Panc1 (cell line): ENCODE results near the gene TMEM14B. TPM values are rescaled to one million over a fixed set of nuclear protein-coding genes. Genes with fewer than 3 reads are reported as not detected.
A peak's percentile ranks its signal among the peaks of the same experiment; 100 is the strongest.

ENCODE experiments used
- ATAC-seq: fragments of 200-7000 bp; cut with Tn5 transposase; 2 replicates; pipeline ENCODE4 v1.9.1; 2020; ENCODE audit warnings: mild to moderate bottlenecking, moderate library complexity
- BruUV-seq: library from RNA; stranded (reverse); fragments of 400-500 nt; replicated peaks from 2 replicates; lab custom pipeline; 2021; lab: Mats Ljungman, UMichigan
- CTCF ChIA-PET: fragments of 300-600 bp; sonication (Branson Sonifier 250); formaldehyde crosslinking; loops from one replicate; lab custom pipeline; 2022; ENCODE audit warnings: antibody characterized with exemption; lab: Charles Lee
- POLR2A ChIA-PET: fragments of 300-600 bp; sonication (Branson Sonifier 250); formaldehyde crosslinking; loops from one replicate; lab custom pipeline; 2022; ENCODE audit warnings: antibody characterized with exemption; lab: Charles Lee
- DNase-seq: peaks from one replicate; pipeline ENCODE4 v3.0.0-alpha.2; 2010; ENCODE audit warnings: low read depth, low spot score
- H3K27ac ChIP-seq: 2 replicates; pipeline ENCODE4 v1.5.1; 2011; ENCODE audit warnings: mild to moderate bottlenecking, low read length, inconsistent platforms
- H3K27me3 ChIP-seq: fragments of 200-500 bp; sonication (Bioruptor generic); 2 replicates; pipeline ENCODE4 v1.6.0; 2014; ENCODE audit warnings: low read length, inconsistent platforms; ENCODE audit not compliant: control insufficient read depth, insufficient read depth
- H3K36me3 ChIP-seq: fragments of 200-500 bp; sonication (Bioruptor generic); 2 replicates; pipeline ENCODE4 v1.5.1; 2014; ENCODE audit warnings: inconsistent platforms, mild to moderate bottlenecking, low read length, moderate library complexity; ENCODE audit not compliant: control insufficient read depth, insufficient read depth
- H3K4me1 ChIP-seq: 2 replicates; pipeline ENCODE4 v1.5.1; 2011; ENCODE audit warnings: inconsistent platforms, mild to moderate bottlenecking, low read length, moderate library complexity; ENCODE audit not compliant: control insufficient read depth, insufficient read depth
- H3K4me3 ChIP-seq, 2 experiments: 2 replicates each; pipeline ENCODE4 v1.5.1; 2011 to 2012; ENCODE audit warnings: low read depth in 2 of 2, low read length in 2 of 2, mild to moderate bottlenecking in 2 of 2, inconsistent platforms in 1 of 2, moderate library complexity in 1 of 2
- H3K9me3 ChIP-seq: fragments of 200-500 bp; sonication (Bioruptor generic); 2 replicates; pipeline ENCODE4 v1.5.1; 2014; ENCODE audit warnings: low read depth, mild to moderate bottlenecking, inconsistent platforms, low read length, moderate library complexity; ENCODE audit not compliant: control insufficient read depth, insufficient read depth
- POLR2AphosphoS5 ChIP-seq: IDR thresholded peaks from 2 replicates; pipeline ENCODE4 v1.6.1; 2012; ENCODE audit warnings: mild to moderate bottlenecking, low read depth, low read length, moderate library complexity
- SIN3A ChIP-seq: IDR thresholded peaks from 2 replicates; pipeline ENCODE4 v1.6.1; 2012; ENCODE audit warnings: low read depth, mild to moderate bottlenecking, low read length, moderate library complexity, borderline replicate concordance; ENCODE audit not compliant: insufficient read depth
- TCF7L2 ChIP-seq: IDR thresholded peaks from 2 replicates; pipeline ENCODE4 v1.6.1; 2011; ENCODE audit warnings: mild to moderate bottlenecking, low read depth, low read length, inconsistent platforms
- in situ Hi-C: cut with HindIII; loops from 2 replicates; pipeline ENCODE4 v1.10.0; 2016; ENCODE audit warnings: low sequenced_read_pairs, low pct_unique_long_range_greater_than_20kb
- intact Hi-C: fragments of 100-400 bp; cut with micrococcal nuclease; formaldehyde crosslinking; loops from one replicate; pipeline ENCODE4 v1.10.0; 2022; ENCODE audit not compliant: unreplicated experiment
- total RNA-seq: library from RNA; stranded (reverse); gene quantifications from one replicate; pipeline ENCODE4 v1.2.1, GENCODE V29; 2021; ENCODE audit not compliant: unreplicated experiment
- TF ChIP-seq, protein P1 (sequence below): fragments of 450-650 bp; IDR thresholded peaks from 2 replicates; pipeline ENCODE4 v1.5.1; 2017; ENCODE audit warnings: mild to moderate bottlenecking
- TF ChIP-seq, protein P2 (sequence below), 2 experiments: IDR thresholded peaks; 2 replicates each; pipeline ENCODE4 v1.6.1; 2011 to 2012; ENCODE audit warnings: low read depth in 2 of 2, control low read depth in 1 of 2, low read length in 1 of 2, mild to moderate bottlenecking in 1 of 2, moderate library complexity in 1 of 2; ENCODE audit not compliant: insufficient read depth in 1 of 2

Gene TMEM14B
- total RNA-seq, 1 experiment from 2014 or later, result 180 TPM

DNA sequence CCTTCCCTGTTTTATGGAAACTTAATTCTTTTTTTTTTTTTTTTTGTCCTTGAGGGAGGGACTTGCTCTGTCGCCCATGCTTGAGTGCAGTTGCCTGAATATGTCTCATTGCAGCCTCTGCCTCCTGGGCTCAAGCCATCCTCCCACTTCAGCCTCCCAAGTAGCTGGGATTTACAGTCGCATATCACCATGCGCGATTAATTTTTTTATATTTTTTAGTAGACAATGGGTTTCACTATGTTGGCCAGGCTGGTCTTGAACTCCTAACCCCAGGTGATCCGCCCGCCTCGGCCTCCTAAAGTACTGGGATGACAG, 24.1 kb upstream of the TMEM14B start:
- H3K4me1 ChIP-seq, result peaks cover 18% of the 10 kb centered on the region
- peak overlapping the region; percentile 77 to 91 for H3K4me3 ChIP-seq
- H3K27me3 ChIP-seq, result no peaks in the 10 kb centered on the region
- TF ChIP-seq, protein P1, sequence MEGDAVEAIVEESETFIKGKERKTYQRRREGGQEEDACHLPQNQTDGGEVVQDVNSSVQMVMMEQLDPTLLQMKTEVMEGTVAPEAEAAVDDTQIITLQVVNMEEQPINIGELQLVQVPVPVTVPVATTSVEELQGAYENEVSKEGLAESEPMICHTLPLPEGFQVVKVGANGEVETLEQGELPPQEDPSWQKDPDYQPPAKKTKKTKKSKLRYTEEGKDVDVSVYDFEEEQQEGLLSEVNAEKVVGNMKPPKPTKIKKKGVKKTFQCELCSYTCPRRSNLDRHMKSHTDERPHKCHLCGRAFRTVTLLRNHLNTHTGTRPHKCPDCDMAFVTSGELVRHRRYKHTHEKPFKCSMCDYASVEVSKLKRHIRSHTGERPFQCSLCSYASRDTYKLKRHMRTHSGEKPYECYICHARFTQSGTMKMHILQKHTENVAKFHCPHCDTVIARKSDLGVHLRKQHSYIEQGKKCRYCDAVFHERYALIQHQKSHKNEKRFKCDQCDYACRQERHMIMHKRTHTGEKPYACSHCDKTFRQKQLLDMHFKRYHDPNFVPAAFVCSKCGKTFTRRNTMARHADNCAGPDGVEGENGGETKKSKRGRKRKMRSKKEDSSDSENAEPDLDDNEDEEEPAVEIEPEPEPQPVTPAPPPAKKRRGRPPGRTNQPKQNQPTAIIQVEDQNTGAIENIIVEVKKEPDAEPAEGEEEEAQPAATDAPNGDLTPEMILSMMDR, result no peak
- TF ChIP-seq, protein P2, sequence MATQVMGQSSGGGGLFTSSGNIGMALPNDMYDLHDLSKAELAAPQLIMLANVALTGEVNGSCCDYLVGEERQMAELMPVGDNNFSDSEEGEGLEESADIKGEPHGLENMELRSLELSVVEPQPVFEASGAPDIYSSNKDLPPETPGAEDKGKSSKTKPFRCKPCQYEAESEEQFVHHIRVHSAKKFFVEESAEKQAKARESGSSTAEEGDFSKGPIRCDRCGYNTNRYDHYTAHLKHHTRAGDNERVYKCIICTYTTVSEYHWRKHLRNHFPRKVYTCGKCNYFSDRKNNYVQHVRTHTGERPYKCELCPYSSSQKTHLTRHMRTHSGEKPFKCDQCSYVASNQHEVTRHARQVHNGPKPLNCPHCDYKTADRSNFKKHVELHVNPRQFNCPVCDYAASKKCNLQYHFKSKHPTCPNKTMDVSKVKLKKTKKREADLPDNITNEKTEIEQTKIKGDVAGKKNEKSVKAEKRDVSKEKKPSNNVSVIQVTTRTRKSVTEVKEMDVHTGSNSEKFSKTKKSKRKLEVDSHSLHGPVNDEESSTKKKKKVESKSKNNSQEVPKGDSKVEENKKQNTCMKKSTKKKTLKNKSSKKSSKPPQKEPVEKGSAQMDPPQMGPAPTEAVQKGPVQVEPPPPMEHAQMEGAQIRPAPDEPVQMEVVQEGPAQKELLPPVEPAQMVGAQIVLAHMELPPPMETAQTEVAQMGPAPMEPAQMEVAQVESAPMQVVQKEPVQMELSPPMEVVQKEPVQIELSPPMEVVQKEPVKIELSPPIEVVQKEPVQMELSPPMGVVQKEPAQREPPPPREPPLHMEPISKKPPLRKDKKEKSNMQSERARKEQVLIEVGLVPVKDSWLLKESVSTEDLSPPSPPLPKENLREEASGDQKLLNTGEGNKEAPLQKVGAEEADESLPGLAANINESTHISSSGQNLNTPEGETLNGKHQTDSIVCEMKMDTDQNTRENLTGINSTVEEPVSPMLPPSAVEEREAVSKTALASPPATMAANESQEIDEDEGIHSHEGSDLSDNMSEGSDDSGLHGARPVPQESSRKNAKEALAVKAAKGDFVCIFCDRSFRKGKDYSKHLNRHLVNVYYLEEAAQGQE (IDR thresholded peaks at IDR 0.05; ENCODE audit: insufficient read depth in 1 of 2, low read depth in 2 of 2, low read length in 1 of 2), result no peak
- TF ChIP-seq POLR2AphosphoS5, result no peak
- TF ChIP-seq TCF7L2, result no peak
- TF ChIP-seq SIN3A, result no peak
- ChIA-PET CTCF (interaction anchor here (0.5 kb wide), 1 partner anchor 29 kb away, joined by 11 read pairs; the partner anchor contains the start of gene PAK1IP1), POLR2A (no interaction called here)
- H3K36me3 ChIP-seq, result no peaks in the 10 kb centered on the region
- no peak for DNase-seq
- peak overlapping the region; percentile 95 for H3K27ac ChIP-seq
- BruUV-seq, result no TSS peak
- no peak for ATAC-seq
- in situ Hi-C loops (no loop called here), intact Hi-C loops (no loop called here)
- no peaks in the 10 kb centered on the region for H3K9me3 ChIP-seq

DNA sequence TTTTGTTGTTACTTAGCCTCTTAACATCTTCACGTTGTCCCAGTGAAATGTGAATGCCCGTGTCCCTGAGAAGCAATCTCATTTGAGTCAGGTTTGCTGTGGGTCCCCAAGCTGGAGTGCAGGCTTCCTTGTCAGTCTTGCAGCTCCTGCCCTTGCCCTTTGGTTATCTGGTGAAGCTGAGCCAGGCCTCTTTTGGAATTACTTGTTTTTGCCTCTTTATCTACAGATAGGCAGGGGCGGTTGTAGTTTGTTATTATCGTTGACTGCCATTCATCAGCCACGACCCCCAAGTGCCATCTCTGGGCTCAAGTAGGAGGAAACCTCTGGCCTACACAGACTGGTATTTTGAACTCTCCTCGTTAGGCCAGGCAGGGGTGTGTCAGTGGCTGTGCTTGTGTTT, 22.6 kb upstream of the TMEM14B start:
- in situ Hi-C loops, result no loop called here
- H3K4me3 ChIP-seq, result no peak overlapping the region
- intact Hi-C loops, result no loop called here
- no peak for DNase-seq
- H3K27ac ChIP-seq, result peak overlapping the region; percentile 95
- peaks cover 1% of the 10 kb centered on the region; the same call in 1 of the 2 replicates for H3K36me3 ChIP-seq
- ATAC-seq, result no peak
- peaks cover 18% of the 10 kb centered on the region for H3K4me1 ChIP-seq
- ChIA-PET CTCF (no interaction called here), POLR2A (no interaction called here)
- no peaks in the 10 kb centered on the region for H3K27me3 ChIP-seq
- BruUV-seq, result no TSS peak
- TF ChIP-seq, protein P1, result no peak
- TF ChIP-seq, protein P2 (IDR thresholded peaks at IDR 0.05; ENCODE audit: insufficient read depth in 1 of 2, low read depth in 2 of 2, low read length in 1 of 2), result no peak
- TF ChIP-seq SIN3A (no peak), TCF7L2 (no peak), POLR2AphosphoS5 (no peak)
- H3K9me3 ChIP-seq, result no peaks in the 10 kb centered on the region
